Prostate gland (tissue), 2 donors: ENCODE measurements around the gene RGS3. TPM values are rescaled to one million over a fixed set of nuclear protein-coding genes. Genes with fewer than 3 reads are reported as not detected.

ENCODE experiments used
- DNase-seq: peaks from one replicate; pipeline ENCODE4 v3.0.0-alpha.2; 2019; ENCODE audit warnings: low spot score
- H3K27ac ChIP-seq, 2 donors: fragments of 200-600 bp; sonication (generic); 2 replicates each; pipeline ENCODE4 v1.5.1; 2017 to 2019
- H3K27me3 ChIP-seq: fragments of 200-600 bp; sonication (generic); replicated peaks from 2 replicates; pipeline ENCODE4 v1.5.1; 2019; ENCODE audit not compliant: insufficient read depth
- H3K36me3 ChIP-seq, 2 donors: fragments of 200-600 bp; sonication (generic); 1 replicate in 1 of 2; 2 replicates in 1 of 2; pipeline versions ENCODE4 v1.5.1 to v1.8.1; 2017 to 2019
- H3K4me1 ChIP-seq: fragments of 200-600 bp; sonication (generic); replicated peaks from 2 replicates; pipeline ENCODE4 v1.5.1; 2019
- H3K4me3 ChIP-seq, 2 donors: fragments of 200-600 bp; sonication (generic); 2 replicates each; pipeline ENCODE4 v1.5.1; 2017 to 2019
- H3K9me3 ChIP-seq: fragments of 200-600 bp; sonication (generic); 2 replicates; pipeline ENCODE4 v1.5.1; 2017
- CTCF ChIP-seq, 4 experiments: fragments of 200-600 bp in 2 of 4; fragments of 450-650 bp in 2 of 4; sonication (generic) in 2 of 4; IDR thresholded peaks; 1 replicate in 3 of 4; 2 replicates in 1 of 4; pipeline ENCODE4 v1.5.1; 2016 to 2019; ENCODE audit warnings: antibody characterized with exemption in 4 of 4, mild to moderate bottlenecking in 2 of 4, moderate library complexity in 2 of 4
- POLR2A ChIP-seq: fragments of 450-650 bp; IDR thresholded peaks from one replicate; pipeline ENCODE4 v1.6.1; 2016; ENCODE audit warnings: antibody characterized with exemption, mild to moderate bottlenecking
- POLR2AphosphoS5 ChIP-seq: sonication (generic); formaldehyde crosslinking; IDR thresholded peaks from one replicate; pipeline ENCODE4 v1.6.1; 2017; ENCODE audit warnings: antibody characterized with exemption
- WGBS: methylation state at CpG from one replicate; pipeline ENCODE4 v1.1.5; 2018; 5-methylcytosine and 5-hydroxymethylcytosine counted together
- intact Hi-C: fragments of 100-400 bp; cut with DNase I; formaldehyde crosslinking; loops from one replicate; pipeline ENCODE4 v1.14.2; 2022
- total RNA-seq, 2 donors: library from RNA; depleted of rRNA; stranded (reverse); fragments of >200 nt; gene quantifications; one replicate each; pipeline ENCODE4 v1.1.0, GENCODE V29; 2016

The RGS3 gene
- total RNA-seq, 2 donors from 2014 or later: 26.5 to 98.9 TPM

- whole genome bisulfite sequencing: 43% methylated on average over 11 of the region's 11 CpGs
- no peak overlapping the region for H3K27ac ChIP-seq
- no peaks in the 10 kb centered on the region for H3K9me3 ChIP-seq
- no peaks in the 10 kb centered on the region for H3K36me3 ChIP-seq
- no peak for TF ChIP-seq CTCF (IDR thresholded peaks at IDR 0.05)
- no peak for TF ChIP-seq POLR2AphosphoS5
- TF ChIP-seq POLR2A: no peak
- no peak for DNase-seq
- intact Hi-C loops: no loop called here
- H3K27me3 ChIP-seq: no peaks in the 10 kb centered on the region
- no peak overlapping the region for H3K4me3 ChIP-seq
- peaks cover 18% of the 10 kb centered on the region for H3K4me1 ChIP-seq
Measured at GRCh38 chr9:113568571-113569321, 105.2 kb downstream of the RGS3 start.

GRCh38 chr9:113569472-113570060 is 106.0 kb downstream of the RGS3 start:
- Histone ChIP-seq H3K27ac (no peak overlapping the region), H3K9me3 (no peaks in the 10 kb centered on the region), H3K36me3 (no peaks in the 10 kb centered on the region), H3K27me3 (no peaks in the 10 kb centered on the region), H3K4me3 (no peak overlapping the region), H3K4me1 (peaks cover 13% of the 10 kb centered on the region)
- intact Hi-C loops: no loop called here
- no peak for DNase-seq
- TF ChIP-seq CTCF (IDR thresholded peaks at IDR 0.05) (no peak), POLR2A (no peak), POLR2AphosphoS5 (no peak)
- 91% methylated on average over 2 of the region's 2 CpGs for WGBS

- Histone ChIP-seq H3K9me3 (no peaks in the 10 kb centered on the region), H3K4me3 (no peak overlapping the region), H3K36me3 (no peaks in the 10 kb centered on the region), H3K4me1 (peaks cover 9% of the 10 kb centered on the region), H3K27me3 (no peaks in the 10 kb centered on the region), H3K27ac (no peak overlapping the region)
- DNase-seq: no peak
- WGBS: 92% methylated on average over 9 of the region's 9 CpGs
- intact Hi-C loops: no loop called here
- TF ChIP-seq POLR2AphosphoS5 (no peak), CTCF (IDR thresholded peaks at IDR 0.05) (no peak), POLR2A (no peak)
Measured at GRCh38 chr9:113570106-113570505, 106.6 kb downstream of the RGS3 start.

GRCh38 chr9:113570749-113571711 is 107.5 kb downstream of the RGS3 start:
- intact Hi-C loops: no loop called here
- H3K36me3 ChIP-seq: no peaks in the 10 kb centered on the region
- no peak overlapping the region for H3K4me3 ChIP-seq
- H3K9me3 ChIP-seq: no peaks in the 10 kb centered on the region
- 92% methylated on average over 12 of the region's 12 CpGs for WGBS
- DNase-seq: no peak
- no peaks in the 10 kb centered on the region for H3K27me3 ChIP-seq
- peaks cover 8% of the 10 kb centered on the region for H3K4me1 ChIP-seq
- TF ChIP-seq POLR2A: no peak
- TF ChIP-seq CTCF (IDR thresholded peaks at IDR 0.05): no peak
- TF ChIP-seq POLR2AphosphoS5: no peak
- H3K27ac ChIP-seq: no peak overlapping the region
